Fibroblast of villous mesenchyme (primary cell): ENCODE results near the gene WDPCP. TPM values are rescaled to one million over a fixed set of nuclear protein-coding genes. Genes with fewer than 3 reads are reported as not detected.
A peak's percentile ranks its signal among the peaks of the same experiment; 100 is the strongest.

ENCODE experiments used
- DNase-seq: peaks from one replicate; pipeline ENCODE4 v3.0.0-alpha.2; 2010; ENCODE audit warnings: low read depth
- H3K4me3 ChIP-seq: 2 replicates; pipeline ENCODE4 v1.5.1; 2011; ENCODE audit warnings: low read depth, mild to moderate bottlenecking, low read length
- total RNA-seq: library from RNA; depleted of rRNA; stranded (reverse); fragments of >200 nt; gene quantifications from 2 replicates; pipeline ENCODE4 v1.2.3, GENCODE V29; 2012
- TF ChIP-seq, protein P1 (sequence below): IDR thresholded peaks from 2 replicates; pipeline ENCODE4 v1.5.1; 2012; ENCODE audit warnings: low read depth, mild to moderate bottlenecking, low read length; ENCODE audit not compliant: insufficient read depth

The WDPCP gene
- total RNA-seq, 1 donor = 14.7 TPM

GRCh38 chr2:63225964-63226686 lies 362.2 kb downstream of the WDPCP start:
- no peak overlapping the region for H3K4me3 ChIP-seq
- TF ChIP-seq, protein P1, sequence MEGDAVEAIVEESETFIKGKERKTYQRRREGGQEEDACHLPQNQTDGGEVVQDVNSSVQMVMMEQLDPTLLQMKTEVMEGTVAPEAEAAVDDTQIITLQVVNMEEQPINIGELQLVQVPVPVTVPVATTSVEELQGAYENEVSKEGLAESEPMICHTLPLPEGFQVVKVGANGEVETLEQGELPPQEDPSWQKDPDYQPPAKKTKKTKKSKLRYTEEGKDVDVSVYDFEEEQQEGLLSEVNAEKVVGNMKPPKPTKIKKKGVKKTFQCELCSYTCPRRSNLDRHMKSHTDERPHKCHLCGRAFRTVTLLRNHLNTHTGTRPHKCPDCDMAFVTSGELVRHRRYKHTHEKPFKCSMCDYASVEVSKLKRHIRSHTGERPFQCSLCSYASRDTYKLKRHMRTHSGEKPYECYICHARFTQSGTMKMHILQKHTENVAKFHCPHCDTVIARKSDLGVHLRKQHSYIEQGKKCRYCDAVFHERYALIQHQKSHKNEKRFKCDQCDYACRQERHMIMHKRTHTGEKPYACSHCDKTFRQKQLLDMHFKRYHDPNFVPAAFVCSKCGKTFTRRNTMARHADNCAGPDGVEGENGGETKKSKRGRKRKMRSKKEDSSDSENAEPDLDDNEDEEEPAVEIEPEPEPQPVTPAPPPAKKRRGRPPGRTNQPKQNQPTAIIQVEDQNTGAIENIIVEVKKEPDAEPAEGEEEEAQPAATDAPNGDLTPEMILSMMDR = no peak
- DNase-seq = peak; percentile 19

GRCh38 chr2:63218800-63219526 lies 369.3 kb downstream of the WDPCP start:
- TF ChIP-seq, protein P1 = no peak
- DNase-seq = no peak

GRCh38 chr2:63195310-63195709 lies 393.0 kb downstream of the WDPCP start:
- no peak for DNase-seq
- TF ChIP-seq, protein P1 = no peak
- H3K4me3 ChIP-seq = no peak overlapping the region

More at GRCh38 chr2:63218800-63219526, 369.3 kb downstream of the WDPCP start:
- no peak overlapping the region for H3K4me3 ChIP-seq

- TF ChIP-seq, protein P1 = no peak
- H3K4me3 ChIP-seq = no peak overlapping the region
- DNase-seq = no peak
Observed at GRCh38 chr2:63194175-63194574, 394.1 kb downstream of the WDPCP start.

- H3K4me3 ChIP-seq = no peak overlapping the region
- TF ChIP-seq, protein P1 = no peak
- DNase-seq = peak; percentile 25
Observed at GRCh38 chr2:63192889-63193774, 395.1 kb downstream of the WDPCP start.

GRCh38 chr2:63192169-63192888 lies 395.9 kb downstream of the WDPCP start:
- H3K4me3 ChIP-seq = no peak overlapping the region
- TF ChIP-seq, protein P1 = no peak
- DNase-seq = no peak
